Esophagus squamous epithelium (tissue), 4 donors: Measurements from ENCODE around the gene RNF217.

Experiments used
- CTCF ChIP-seq, 6 experiments: fragments of 450-650 bp in 4 of 6; fragments of 200-600 bp in 2 of 6; sonication (generic) in 2 of 6; IDR thresholded peaks; one replicate each; pipeline ENCODE4 v1.5.1; 2016 to 2019; ENCODE audit warnings: antibody characterized with exemption in 6 of 6, mild to moderate bottlenecking in 4 of 6, moderate library complexity in 4 of 6
- POLR2A ChIP-seq, 4 donors: fragments of 450-650 bp; IDR thresholded peaks; one replicate each; pipeline ENCODE4 v1.6.1; 2017; ENCODE audit warnings: antibody characterized with exemption in 4 of 4, mild to moderate bottlenecking in 4 of 4, moderate library complexity in 3 of 4

- TF ChIP-seq CTCF (IDR thresholded peaks at IDR 0.05): no peak
- TF ChIP-seq POLR2A (IDR thresholded peaks at IDR 0.05): no peak
Measured at GRCh38 chr6:125022391-125022989, 60.3 kb downstream of the RNF217 start.
